Left ventricle myocardium inferior (tissue), 1 donor: ENCODE measurements around the gene TMEM125. TPM values are rescaled to one million over a fixed set of nuclear protein-coding genes. Genes with fewer than 3 reads are reported as not detected.

Experiments
- DNase-seq: peaks from one replicate; pipeline ENCODE4 v3.0.0-alpha.2; 2020
- H3K27ac ChIP-seq: fragments of 200-600 bp; replicated peaks from 2 replicates; pipeline ENCODE4 v1.8.0; 2021
- H3K27me3 ChIP-seq: fragments of 200-600 bp; 2 replicates; pipeline ENCODE4 v1.8.0; 2021; ENCODE audit warnings: low read depth
- H3K36me3 ChIP-seq: fragments of 200-600 bp; 2 replicates; pipeline ENCODE4 v1.8.0; 2021
- H3K4me1 ChIP-seq: fragments of 200-600 bp; 2 replicates; pipeline ENCODE4 v1.8.0; 2021
- H3K4me3 ChIP-seq: fragments of 200-600 bp; 2 replicates; pipeline ENCODE4 v1.8.0; 2021; ENCODE audit warnings: mild to moderate bottlenecking, moderate library complexity
- H3K9me3 ChIP-seq: fragments of 200-600 bp; replicated peaks from 2 replicates; pipeline ENCODE4 v1.8.0; 2021
- intact Hi-C: fragments of 100-400 bp; cut with micrococcal nuclease; formaldehyde crosslinking; loops from one replicate; pipeline ENCODE4 v1.11.0; 2022
- total RNA-seq: library from RNA; stranded (reverse); fragmentation: NEBNext Ultra II Directional; extraction: Animal tissue kit (Norgen Biotek cat#: 25700); gene quantifications from one replicate; pipeline ENCODE4 v1.2.1, GENCODE V29; 2021
- TF ChIP-seq, protein P1 (sequence below): fragments of 200-600 bp; IDR thresholded peaks from 2 replicates; pipeline ENCODE4 v1.8.0; 2021; ENCODE audit warnings: antibody characterized with exemption, mild to moderate bottlenecking, borderline replicate concordance
- donor health status: DM: no; HTN: yes; CAD: no; lungs with severe emphysema.

Gene TMEM125
- total RNA-seq, 1 donor from 2014 or later = not detected

DNA sequence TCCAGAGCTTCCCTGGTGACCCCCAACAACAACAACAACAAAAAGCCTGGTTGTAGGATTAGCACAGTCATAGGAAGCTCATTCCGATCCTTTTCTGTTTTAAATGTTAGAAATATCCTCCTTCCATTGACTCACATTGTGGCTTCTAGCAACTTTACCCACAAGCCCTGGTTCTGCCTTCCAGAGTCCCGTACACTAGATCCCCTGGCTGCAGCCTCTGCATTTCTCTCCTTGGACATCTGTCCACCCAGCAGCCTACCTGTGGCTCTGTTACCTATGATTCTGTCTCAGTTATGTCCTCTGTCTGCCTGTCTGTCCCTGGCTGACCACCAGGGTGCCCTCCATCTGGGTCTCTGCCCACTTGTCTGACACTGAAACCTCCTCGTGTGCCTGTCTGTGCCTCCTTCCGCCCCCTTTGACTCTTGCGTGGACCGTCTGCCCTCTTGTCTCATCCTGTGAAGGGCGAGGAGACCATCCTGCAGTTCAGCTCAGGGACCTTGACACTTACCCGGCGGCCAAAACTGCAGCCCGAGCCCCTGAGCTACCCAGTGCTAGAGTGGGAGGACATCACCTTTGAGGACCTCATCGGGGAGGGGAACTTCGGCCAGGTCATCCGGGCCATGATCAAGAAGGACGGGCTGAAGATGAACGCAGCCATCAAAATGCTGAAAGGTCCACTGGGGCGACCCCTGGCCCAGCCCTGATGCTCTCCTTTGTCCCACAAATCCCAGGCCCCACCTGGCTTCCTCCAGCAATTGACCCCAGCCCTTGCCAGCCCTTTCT is 47.1 kb downstream of the TMEM125 start:
- peaks cover 29% of the 10 kb centered on the region for H3K36me3 ChIP-seq
- no peaks in the 10 kb centered on the region for H3K27me3 ChIP-seq
- H3K4me1 ChIP-seq = peaks cover 4% of the 10 kb centered on the region
- TF ChIP-seq, protein P1, sequence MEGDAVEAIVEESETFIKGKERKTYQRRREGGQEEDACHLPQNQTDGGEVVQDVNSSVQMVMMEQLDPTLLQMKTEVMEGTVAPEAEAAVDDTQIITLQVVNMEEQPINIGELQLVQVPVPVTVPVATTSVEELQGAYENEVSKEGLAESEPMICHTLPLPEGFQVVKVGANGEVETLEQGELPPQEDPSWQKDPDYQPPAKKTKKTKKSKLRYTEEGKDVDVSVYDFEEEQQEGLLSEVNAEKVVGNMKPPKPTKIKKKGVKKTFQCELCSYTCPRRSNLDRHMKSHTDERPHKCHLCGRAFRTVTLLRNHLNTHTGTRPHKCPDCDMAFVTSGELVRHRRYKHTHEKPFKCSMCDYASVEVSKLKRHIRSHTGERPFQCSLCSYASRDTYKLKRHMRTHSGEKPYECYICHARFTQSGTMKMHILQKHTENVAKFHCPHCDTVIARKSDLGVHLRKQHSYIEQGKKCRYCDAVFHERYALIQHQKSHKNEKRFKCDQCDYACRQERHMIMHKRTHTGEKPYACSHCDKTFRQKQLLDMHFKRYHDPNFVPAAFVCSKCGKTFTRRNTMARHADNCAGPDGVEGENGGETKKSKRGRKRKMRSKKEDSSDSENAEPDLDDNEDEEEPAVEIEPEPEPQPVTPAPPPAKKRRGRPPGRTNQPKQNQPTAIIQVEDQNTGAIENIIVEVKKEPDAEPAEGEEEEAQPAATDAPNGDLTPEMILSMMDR = no peak
- DNase-seq = no peak
- no peak overlapping the region for H3K4me3 ChIP-seq
- H3K9me3 ChIP-seq = no peaks in the 10 kb centered on the region
- intact Hi-C loops = no loop called here
- no peak overlapping the region for H3K27ac ChIP-seq

DNA sequence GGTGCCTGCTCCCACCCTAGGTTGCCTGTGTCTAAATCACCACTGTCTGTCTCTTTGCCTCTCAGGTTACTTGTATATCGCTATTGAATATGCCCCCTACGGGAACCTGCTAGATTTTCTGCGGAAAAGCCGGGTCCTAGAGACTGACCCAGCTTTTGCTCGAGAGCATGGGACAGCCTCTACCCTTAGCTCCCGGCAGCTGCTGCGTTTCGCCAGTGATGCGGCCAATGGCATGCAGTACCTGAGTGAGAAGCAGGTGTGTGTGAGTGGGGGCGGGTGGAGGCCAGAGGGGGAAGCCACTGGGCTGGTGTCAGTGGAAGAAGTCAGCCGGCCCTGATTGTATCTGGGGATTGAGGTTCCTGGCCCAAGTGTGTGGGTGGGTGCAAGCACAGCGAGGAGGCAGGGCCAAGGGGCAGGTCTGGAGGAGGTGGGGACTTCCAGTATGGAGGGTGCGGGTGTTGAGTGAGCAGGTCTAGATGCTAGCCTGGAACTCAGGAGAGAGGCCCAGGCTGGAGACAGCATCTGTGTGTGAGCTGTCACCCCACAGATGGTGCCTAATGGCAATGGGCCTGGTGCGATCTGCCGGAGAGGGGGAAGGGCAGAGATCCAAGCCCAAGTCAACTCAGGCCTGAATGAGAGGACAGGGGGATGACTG is 48.2 kb downstream of the TMEM125 start:
- H3K27me3 ChIP-seq = no peaks in the 10 kb centered on the region
- H3K4me1 ChIP-seq = peaks cover 4% of the 10 kb centered on the region
- H3K4me3 ChIP-seq = no peak overlapping the region
- no peak for DNase-seq
- intact Hi-C loops = no loop called here
- no peak overlapping the region for H3K27ac ChIP-seq
- peaks cover 22% of the 10 kb centered on the region for H3K36me3 ChIP-seq
- TF ChIP-seq, protein P1 = no peak
- no peaks in the 10 kb centered on the region for H3K9me3 ChIP-seq

- Histone ChIP-seq H3K4me3 (no peak overlapping the region), H3K4me1 (peaks cover 4% of the 10 kb centered on the region), H3K9me3 (no peaks in the 10 kb centered on the region), H3K27ac (no peak overlapping the region), H3K36me3 (peaks cover 25% of the 10 kb centered on the region), H3K27me3 (no peaks in the 10 kb centered on the region)
- TF ChIP-seq, protein P1 = no peak
- no peak for DNase-seq
- intact Hi-C loops = no loop called here
Observed at GRCh38 chr1:43318831-43319230, 49.0 kb downstream of the TMEM125 start.

GRCh38 chr1:43319288-43319687 is 49.5 kb downstream of the TMEM125 start:
- intact Hi-C loops = no loop called here
- Histone ChIP-seq H3K4me1 (peaks cover 4% of the 10 kb centered on the region), H3K27me3 (no peaks in the 10 kb centered on the region), H3K9me3 (peaks cover under 1% of the 10 kb centered on the region), H3K27ac (no peak overlapping the region), H3K36me3 (peaks cover 30% of the 10 kb centered on the region), H3K4me3 (no peak overlapping the region)
- TF ChIP-seq, protein P1 = no peak
- no peak for DNase-seq

GRCh38 chr1:43319766-43320165 is 50.0 kb downstream of the TMEM125 start:
- Histone ChIP-seq H3K27ac (no peak overlapping the region), H3K27me3 (no peaks in the 10 kb centered on the region), H3K9me3 (peaks cover 5% of the 10 kb centered on the region), H3K4me1 (peaks cover 4% of the 10 kb centered on the region), H3K4me3 (no peak overlapping the region), H3K36me3 (peaks cover 35% of the 10 kb centered on the region)
- TF ChIP-seq, protein P1 = no peak
- intact Hi-C loops = no loop called here
- no peak for DNase-seq
